ENCODE measurements around the gene DNAI2.

DNAI2 gene

GRCh38 chr17:74362810-74363498 is 88.9 kb downstream of the DNAI2 start:
- no peak for TF ChIP-seq CTCF (IDR thresholded peaks at IDR 0.05; ENCODE audit: low read length)
- no peak for TF ChIP-seq EZH2 (IDR thresholded peaks at IDR 0.05; ENCODE audit: borderline replicate concordance, low read length)
- H3K36me3 ChIP-seq (ENCODE audit: insufficient read depth, low read length), result no peaks in the 10 kb centered on the region
- H3K9ac ChIP-seq (ENCODE audit: low read length), result no peak overlapping the region
- no peak overlapping the region for H3K4me2 ChIP-seq (ENCODE audit: low read length)
- H2AFZ ChIP-seq (ENCODE audit: low read length), result no peak overlapping the region
- H3K27me3 ChIP-seq (ENCODE audit: insufficient read depth, low read length), result no peaks in the 10 kb centered on the region
- H4K20me1 ChIP-seq (ENCODE audit: insufficient read depth, low read length), result no peaks in the 10 kb centered on the region
- H3K4me1 ChIP-seq (ENCODE audit: insufficient read depth, low read length, severe bottlenecking), result no peaks in the 10 kb centered on the region
- no peaks in the 10 kb centered on the region for H3K9me2 ChIP-seq (ENCODE audit: low read depth, low read length)
- H3K9me3 ChIP-seq (ENCODE audit: low read length), result no peaks in the 10 kb centered on the region
- no peak overlapping the region for H3K4me3 ChIP-seq (ENCODE audit: low read depth, low read length, poor library complexity, severe bottlenecking)
- no peaks in the 10 kb centered on the region for H3F3A ChIP-seq (ENCODE audit: insufficient read depth, low read length)
- H3K79me2 ChIP-seq (ENCODE audit: insufficient read depth, low read length), result no peaks in the 10 kb centered on the region
- no peak overlapping the region for H3K27ac ChIP-seq (ENCODE audit: low read depth, low read length, poor library complexity, severe bottlenecking)
